Ovary (tissue), 9 donors: Measurements from ENCODE around the gene HNRNPUL1. TPM values are rescaled to one million over a fixed set of nuclear protein-coding genes. Genes with fewer than 3 reads are reported as not detected.

Experiments
- DNase-seq, 5 donors: peaks; one replicate each; pipeline ENCODE4 v3.0.0-alpha.2; 2019 to 2020
- H3K27ac ChIP-seq, 2 donors: fragments of 200-600 bp; one replicate each; pipeline versions ENCODE4 v1.5.1 to v1.8.0; 2019 to 2022
- H3K27me3 ChIP-seq: fragments of 200-600 bp; one replicate; pipeline ENCODE4 v1.8.0; 2022
- H3K36me3 ChIP-seq: fragments of 200-600 bp; sonication (generic); one replicate; pipeline ENCODE4 v1.5.1; 2019
- H3K4me1 ChIP-seq: one replicate; pipeline ENCODE4 v1.8.1; 2013; ENCODE audit warnings: mild to moderate bottlenecking, moderate library complexity; ENCODE audit not compliant: insufficient read depth
- H3K4me3 ChIP-seq: fragments of 200-600 bp; sonication (generic); one replicate; pipeline ENCODE4 v1.5.1; 2017
- H3K9me3 ChIP-seq, 2 donors: fragments of 200-600 bp in 1 of 2; sonication (generic) in 1 of 2; one replicate each; pipeline versions ENCODE4 v1.5.1 to v1.8.1; 2013 to 2019; ENCODE audit warnings: mild to moderate bottlenecking in 1 of 2, moderate library complexity in 1 of 2
- EP300 ChIP-seq: sonication (generic); formaldehyde crosslinking; IDR thresholded peaks from one replicate; pipeline ENCODE4 v1.6.1; 2017; ENCODE audit warnings: antibody characterized with exemption
- POLR2A ChIP-seq: fragments of 450-650 bp; IDR thresholded peaks from one replicate; pipeline ENCODE4 v1.6.1; 2017; ENCODE audit warnings: antibody characterized with exemption, mild to moderate bottlenecking, moderate library complexity
- WGBS, 3 donors: extraction: QIAGEN DNeasy Blood & Tissue Kit in 1 of 3; methylation state at CpG; one replicate each; pipeline versions ENCODE4 v1.1.5 to v1.1.7; 2013 to 2017; 5-methylcytosine and 5-hydroxymethylcytosine counted together
- intact Hi-C, 4 donors: fragments of 100-400 bp; cut with DNase I; formaldehyde crosslinking; loops; one replicate each; pipeline versions ENCODE4 v1.11.0 to v1.15.1; 2022 to 2023
- polyA plus RNA-seq, 2 donors: library from polyadenylated mRNA; stranded (reverse); fragments of 200-250 nt in 1 of 2; fragments of 350-450 nt in 1 of 2; fragmentation: Illumina TruSeq in 1 of 2; extraction: RNeasy Lipid Tissue Mini Kit (QIAGEN cat#74804) in 1 of 2; gene quantifications; one replicate each; pipeline ENCODE4 v1.2.3, GENCODE V29; 2013 to 2014
- total RNA-seq, 7 donors: library from RNA; depleted of rRNA in 2 of 7; stranded (reverse); fragments of >200 nt in 2 of 7; fragmentation: NEBNext Ultra II Directional in 3 of 7; extraction: Animal tissue kit (Norgen Biotek cat#: 25700) in 3 of 7; gene quantifications; one replicate each; pipeline versions ENCODE4 v1.1.0 to v1.2.4, GENCODE V29; 2016 to 2023
- TF ChIP-seq, protein P1 (sequence below), 3 donors: fragments of 450-650 bp in 2 of 3; fragments of 200-600 bp in 1 of 3; IDR thresholded peaks; one replicate each; pipeline versions ENCODE4 v1.5.1 to v1.8.0; 2016 to 2022; ENCODE audit warnings: antibody characterized with exemption in 3 of 3, mild to moderate bottlenecking in 1 of 3
- donor health status: DM: no; HTN: no; CAD: no; lungs with moderate emphysema.
- donor health status: DM: no; HTN: no; CAD: no.
- donor health status: Bipolar disorder and iron deficiency.
- donor health status: DM: yes; HTN: yes; CAD: no.
- donor health status: DM: no; HTN: no; CAD: no.
- donor health status: DM: yes; HTN: yes; CAD: no.

Gene HNRNPUL1
- total and polyA plus RNA-seq, 9 donors = 102 to 259 (median 211) TPM

DNA sequence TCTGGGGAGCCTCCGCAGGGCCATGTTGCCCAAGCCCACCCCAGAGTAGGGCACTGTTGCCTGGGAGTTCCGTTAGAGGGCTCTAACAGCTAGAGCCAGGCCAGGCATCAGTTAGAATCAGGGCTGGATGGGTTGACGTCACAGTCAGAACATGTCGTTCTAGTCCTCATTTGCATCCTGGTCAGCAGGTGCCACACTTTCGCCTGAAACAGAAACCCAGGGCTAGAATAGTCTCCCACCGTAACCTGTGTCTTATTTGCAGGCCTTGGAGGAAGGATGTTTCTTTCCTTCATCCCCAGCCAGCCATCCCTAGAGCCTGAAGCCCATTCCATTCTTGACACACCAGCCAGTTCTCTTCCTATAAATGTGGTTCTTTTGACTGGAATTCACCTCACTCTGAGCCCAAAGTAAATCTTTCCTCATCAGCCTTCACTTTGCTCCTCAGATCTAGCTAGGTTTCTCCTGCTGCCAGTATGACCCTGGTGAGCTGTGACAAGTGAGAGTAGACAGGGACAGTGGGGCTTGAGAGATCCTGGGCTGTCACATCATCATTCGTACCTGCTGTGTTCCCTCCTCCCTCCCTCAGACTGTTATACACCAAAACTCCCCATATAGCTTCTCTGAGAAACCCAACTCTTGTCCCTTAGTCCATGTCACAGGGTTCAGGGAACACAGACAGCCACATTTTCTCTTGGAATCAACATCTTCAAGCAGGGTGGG lies 33.6 kb downstream of the HNRNPUL1 start:
- Histone ChIP-seq H3K27ac (peak overlapping the region in 1 of 2 donors; percentile 21), H3K36me3 (no peaks in the 10 kb centered on the region), H3K4me1 (no peaks in the 10 kb centered on the region), H3K9me3 (no peaks in the 10 kb centered on the region), H3K27me3 (no peaks in the 10 kb centered on the region), H3K4me3 (no peak overlapping the region)
- intact Hi-C loops = no loop called here
- TF ChIP-seq POLR2A = no peak
- TF ChIP-seq EP300 = no peak
- TF ChIP-seq, protein P1, sequence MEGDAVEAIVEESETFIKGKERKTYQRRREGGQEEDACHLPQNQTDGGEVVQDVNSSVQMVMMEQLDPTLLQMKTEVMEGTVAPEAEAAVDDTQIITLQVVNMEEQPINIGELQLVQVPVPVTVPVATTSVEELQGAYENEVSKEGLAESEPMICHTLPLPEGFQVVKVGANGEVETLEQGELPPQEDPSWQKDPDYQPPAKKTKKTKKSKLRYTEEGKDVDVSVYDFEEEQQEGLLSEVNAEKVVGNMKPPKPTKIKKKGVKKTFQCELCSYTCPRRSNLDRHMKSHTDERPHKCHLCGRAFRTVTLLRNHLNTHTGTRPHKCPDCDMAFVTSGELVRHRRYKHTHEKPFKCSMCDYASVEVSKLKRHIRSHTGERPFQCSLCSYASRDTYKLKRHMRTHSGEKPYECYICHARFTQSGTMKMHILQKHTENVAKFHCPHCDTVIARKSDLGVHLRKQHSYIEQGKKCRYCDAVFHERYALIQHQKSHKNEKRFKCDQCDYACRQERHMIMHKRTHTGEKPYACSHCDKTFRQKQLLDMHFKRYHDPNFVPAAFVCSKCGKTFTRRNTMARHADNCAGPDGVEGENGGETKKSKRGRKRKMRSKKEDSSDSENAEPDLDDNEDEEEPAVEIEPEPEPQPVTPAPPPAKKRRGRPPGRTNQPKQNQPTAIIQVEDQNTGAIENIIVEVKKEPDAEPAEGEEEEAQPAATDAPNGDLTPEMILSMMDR (IDR thresholded peaks at IDR 0.05) = no peak
- 67 to 68% (median 68%) methylated on average over 7 of the region's 7 CpGs for WGBS, 3 donors
- DNase-seq = no peak

DNA sequence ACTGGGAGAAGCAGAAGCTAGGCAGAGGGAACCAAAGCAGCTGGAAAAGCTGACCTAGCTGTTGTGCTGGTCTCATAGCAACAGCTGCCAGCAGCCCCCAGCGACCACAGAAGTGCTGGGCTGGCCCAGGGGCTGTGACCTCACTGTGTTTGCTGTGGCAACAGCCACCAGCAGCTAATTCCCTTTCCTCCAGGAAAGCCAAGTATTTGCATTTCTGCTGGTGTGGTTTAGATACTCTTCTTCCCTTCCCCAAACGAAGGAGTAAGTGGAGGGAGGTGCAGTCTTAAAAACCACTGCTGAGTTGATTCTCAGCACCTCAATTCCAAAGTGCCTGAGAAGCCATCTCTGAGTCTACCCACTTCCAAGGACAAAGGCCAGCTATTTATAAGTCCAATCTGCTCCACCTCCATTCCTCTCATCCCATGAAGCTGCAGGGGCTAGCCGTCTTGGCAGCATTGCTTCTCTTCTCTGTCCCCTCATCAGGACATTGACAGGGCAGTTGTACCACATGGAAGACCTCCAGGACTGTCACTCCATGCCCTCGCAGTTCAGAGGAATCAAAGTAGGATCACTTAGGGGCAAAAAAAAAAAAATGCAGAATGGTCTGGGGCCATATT lies 34.3 kb downstream of the HNRNPUL1 start:
- Histone ChIP-seq H3K36me3 (no peaks in the 10 kb centered on the region), H3K4me3 (no peak overlapping the region), H3K4me1 (no peaks in the 10 kb centered on the region), H3K27ac (peak overlapping the region in 1 of 2 donors; percentile 21), H3K27me3 (no peaks in the 10 kb centered on the region), H3K9me3 (no peaks in the 10 kb centered on the region)
- 20 to 35% (median 28%) methylated on average over 4 of the region's 4 CpGs for WGBS, 3 donors
- TF ChIP-seq EP300 (no peak), POLR2A (no peak)
- TF ChIP-seq, protein P1 (IDR thresholded peaks at IDR 0.05) = no peak
- no peak for DNase-seq
- intact Hi-C loops = no loop called here

DNA sequence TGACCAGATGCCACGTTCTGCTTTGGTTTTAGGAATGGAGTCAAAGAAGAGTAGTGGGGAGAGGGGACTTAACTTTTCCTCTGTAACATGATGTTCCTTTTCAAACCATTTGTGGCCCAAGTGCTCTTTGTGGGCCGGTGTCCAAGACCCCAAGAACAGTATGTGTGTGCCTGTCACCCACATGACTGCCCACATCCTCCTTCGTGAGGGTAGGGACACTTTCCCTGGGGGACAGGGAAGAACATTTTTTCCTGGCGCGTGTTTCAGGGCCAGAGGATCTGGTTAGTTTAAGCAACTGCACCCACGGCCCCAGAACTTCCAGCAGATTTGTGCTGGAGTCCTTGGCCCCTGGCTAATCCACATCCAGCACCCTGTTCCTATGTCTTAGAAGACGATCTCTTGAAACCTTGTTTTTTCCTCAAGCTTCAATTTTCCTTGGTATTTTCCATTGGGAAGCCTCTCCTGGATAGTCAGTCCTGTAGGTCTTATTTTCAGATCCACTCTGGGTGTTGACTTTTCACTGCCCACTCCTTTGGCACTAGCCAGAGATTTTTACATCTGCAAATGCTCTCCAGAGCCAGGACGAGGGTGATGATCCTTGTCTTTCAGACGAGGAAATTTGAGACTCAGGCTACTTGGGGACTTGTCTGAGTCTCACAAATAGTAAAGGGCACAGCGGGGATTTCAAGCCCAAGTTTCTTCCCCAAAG lies 35.0 kb downstream of the HNRNPUL1 start:
- Histone ChIP-seq H3K27me3 (no peaks in the 10 kb centered on the region), H3K4me1 (no peaks in the 10 kb centered on the region), H3K27ac (no peak overlapping the region), H3K9me3 (no peaks in the 10 kb centered on the region), H3K36me3 (no peaks in the 10 kb centered on the region), H3K4me3 (no peak overlapping the region)
- TF ChIP-seq POLR2A = no peak
- TF ChIP-seq EP300 = no peak
- TF ChIP-seq, protein P1 (IDR thresholded peaks at IDR 0.05) = no peak
- WGBS, 3 donors = 51 to 53% (median 51%) methylated on average over 10 of the region's 10 CpGs
- intact Hi-C loops = no loop called here
- no peak for DNase-seq

DNA sequence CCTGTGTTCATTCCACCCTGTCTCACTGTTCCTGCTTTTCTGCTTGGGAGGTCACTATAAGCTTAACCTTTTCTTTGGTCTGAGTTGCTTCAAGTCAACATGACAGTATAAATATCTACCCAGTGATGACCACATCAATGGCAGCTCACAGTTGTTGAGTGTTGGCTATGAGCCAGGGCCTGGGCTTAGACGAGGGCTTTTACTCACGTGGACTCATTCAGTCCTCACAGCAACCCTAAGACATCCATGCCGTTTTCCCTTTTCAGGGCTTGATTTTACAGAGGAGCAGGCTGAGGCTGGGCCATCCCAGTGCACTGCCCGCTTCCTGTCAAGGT lies 35.5 kb downstream of the HNRNPUL1 start:
- TF ChIP-seq EP300 (no peak), POLR2A (no peak)
- TF ChIP-seq, protein P1 (IDR thresholded peaks at IDR 0.05) = no peak
- DNase-seq = peak in 2 of 5 donors; percentile 45 to 50
- H3K4me1 ChIP-seq = no peaks in the 10 kb centered on the region

More for the DNA sequence above, 35.5 kb downstream of the HNRNPUL1 start:
- no peak overlapping the region for H3K4me3 ChIP-seq
- no peaks in the 10 kb centered on the region for H3K36me3 ChIP-seq
- no peaks in the 10 kb centered on the region for H3K9me3 ChIP-seq
- WGBS, 3 donors = 28 to 33% (median 32%) methylated on average over 4 of the region's 4 CpGs
- H3K27me3 ChIP-seq = no peaks in the 10 kb centered on the region
- no peak overlapping the region for H3K27ac ChIP-seq
- intact Hi-C loops = no loop called here
